GM13976 (cell line): Measurements from ENCODE around the gene SLC38A10.

ENCODE experiments used
- DNase-seq: peaks from one replicate; pipeline ENCODE4 v3.0.0; 2012; ENCODE audit warnings: low spot score
- in situ Hi-C: fragments of 300-500 bp; cut with MboI; formaldehyde crosslinking; loops from one replicate; pipeline ENCODE4 v1.12.0; 2022; ENCODE audit warnings: low sequenced_read_pairs, mixed read lengths, inconsistent platforms; ENCODE audit not compliant: unreplicated experiment
- TF ChIP-seq, protein P1 (sequence below): IDR thresholded peaks from 2 replicates; pipeline ENCODE4 v1.5.1; 2012; ENCODE audit warnings: borderline replicate concordance, mild to moderate bottlenecking; ENCODE audit not compliant: insufficient read depth; ENCODE audit errors: extremely low read depth, missing control alignments, control extremely low read depth

The SLC38A10 gene

DNA sequence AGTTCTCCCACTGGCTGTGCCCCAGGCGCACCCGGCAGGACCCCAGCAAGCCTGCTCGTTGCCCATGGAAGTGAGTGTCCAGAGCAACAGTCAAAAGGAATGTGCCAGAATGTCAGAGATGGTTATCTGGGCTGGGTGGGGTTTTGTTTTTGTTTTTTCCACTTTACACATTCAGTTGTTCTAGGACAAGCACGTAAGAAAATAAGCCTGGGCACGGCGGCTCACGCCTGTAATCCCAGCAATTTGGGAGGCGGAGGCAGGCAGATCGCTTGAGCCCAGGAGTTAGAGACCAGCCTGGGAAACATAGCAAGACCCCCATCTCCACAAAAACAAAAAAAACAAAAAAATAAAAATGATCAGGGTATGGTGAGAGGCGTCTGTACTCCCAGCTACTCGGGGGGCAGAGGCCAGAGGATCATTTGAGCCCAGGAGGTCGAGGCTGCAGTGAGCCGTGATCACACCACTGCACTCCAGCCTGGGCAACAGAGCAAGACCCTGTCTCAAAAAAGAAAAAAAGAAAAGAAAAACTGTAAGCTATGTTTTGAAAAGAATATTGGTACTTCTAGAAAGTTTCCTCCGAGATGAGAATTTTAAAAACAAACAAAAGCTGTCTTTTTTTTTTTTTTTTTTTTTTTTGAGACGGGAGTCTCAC is 47.6 kb downstream of the SLC38A10 start:
- in situ Hi-C loops, result no loop called here
- TF ChIP-seq, protein P1, sequence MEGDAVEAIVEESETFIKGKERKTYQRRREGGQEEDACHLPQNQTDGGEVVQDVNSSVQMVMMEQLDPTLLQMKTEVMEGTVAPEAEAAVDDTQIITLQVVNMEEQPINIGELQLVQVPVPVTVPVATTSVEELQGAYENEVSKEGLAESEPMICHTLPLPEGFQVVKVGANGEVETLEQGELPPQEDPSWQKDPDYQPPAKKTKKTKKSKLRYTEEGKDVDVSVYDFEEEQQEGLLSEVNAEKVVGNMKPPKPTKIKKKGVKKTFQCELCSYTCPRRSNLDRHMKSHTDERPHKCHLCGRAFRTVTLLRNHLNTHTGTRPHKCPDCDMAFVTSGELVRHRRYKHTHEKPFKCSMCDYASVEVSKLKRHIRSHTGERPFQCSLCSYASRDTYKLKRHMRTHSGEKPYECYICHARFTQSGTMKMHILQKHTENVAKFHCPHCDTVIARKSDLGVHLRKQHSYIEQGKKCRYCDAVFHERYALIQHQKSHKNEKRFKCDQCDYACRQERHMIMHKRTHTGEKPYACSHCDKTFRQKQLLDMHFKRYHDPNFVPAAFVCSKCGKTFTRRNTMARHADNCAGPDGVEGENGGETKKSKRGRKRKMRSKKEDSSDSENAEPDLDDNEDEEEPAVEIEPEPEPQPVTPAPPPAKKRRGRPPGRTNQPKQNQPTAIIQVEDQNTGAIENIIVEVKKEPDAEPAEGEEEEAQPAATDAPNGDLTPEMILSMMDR, result no peak
- no peak for DNase-seq

DNA sequence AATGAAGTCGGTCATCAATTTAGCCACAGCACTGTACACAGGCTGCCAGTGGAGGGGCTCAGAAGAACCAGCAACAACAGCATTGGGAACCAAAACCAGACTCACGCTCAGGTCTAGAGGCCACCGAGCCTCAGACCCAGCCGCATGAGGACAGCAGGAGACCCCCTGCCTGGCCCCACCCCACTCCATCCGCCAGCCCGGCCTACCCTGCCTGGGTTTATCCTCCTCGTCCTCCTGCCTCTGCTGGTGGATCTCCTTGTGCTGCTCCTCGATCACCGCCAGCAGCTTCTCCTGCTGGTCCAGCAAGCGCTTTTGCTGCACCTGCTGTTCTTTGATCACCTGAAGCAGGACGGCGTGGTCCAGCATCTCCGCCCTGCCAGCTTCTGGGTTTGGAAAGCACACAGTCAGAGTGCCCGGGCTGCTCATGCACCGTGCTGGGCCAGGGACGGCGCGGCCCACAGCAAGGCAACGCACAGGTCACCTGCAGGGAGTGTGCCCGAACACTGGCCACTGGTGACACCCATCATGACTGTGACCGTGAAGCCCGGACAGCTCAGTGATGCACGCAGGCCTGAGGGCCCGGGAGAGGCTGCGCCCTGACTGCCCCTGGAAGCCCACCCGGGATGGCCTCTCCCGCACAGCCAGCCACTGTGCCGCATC is 48.3 kb downstream of the SLC38A10 start:
- no peak for DNase-seq
- in situ Hi-C loops, result no loop called here
- TF ChIP-seq, protein P1, result no peak

DNA sequence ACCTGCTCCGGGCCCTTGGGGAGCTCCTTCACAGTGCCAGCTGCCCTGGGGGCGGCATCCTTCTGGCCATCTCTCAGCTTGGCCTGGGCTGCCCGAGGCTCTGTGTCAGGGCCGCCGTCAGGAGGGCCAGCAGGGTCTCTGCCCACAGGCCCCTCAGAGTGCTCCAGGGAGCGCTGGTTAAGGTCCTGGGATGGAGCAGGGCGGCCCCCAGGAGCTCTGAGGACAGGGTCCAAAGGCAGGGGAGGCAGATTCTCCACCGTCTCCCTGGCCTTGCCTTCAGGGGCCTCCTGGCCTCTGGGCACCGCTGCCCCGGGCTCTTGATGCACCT is 48.8 kb downstream of the SLC38A10 start:
- TF ChIP-seq, protein P1, result no peak
- in situ Hi-C loops, result no loop called here
- no peak for DNase-seq

DNA sequence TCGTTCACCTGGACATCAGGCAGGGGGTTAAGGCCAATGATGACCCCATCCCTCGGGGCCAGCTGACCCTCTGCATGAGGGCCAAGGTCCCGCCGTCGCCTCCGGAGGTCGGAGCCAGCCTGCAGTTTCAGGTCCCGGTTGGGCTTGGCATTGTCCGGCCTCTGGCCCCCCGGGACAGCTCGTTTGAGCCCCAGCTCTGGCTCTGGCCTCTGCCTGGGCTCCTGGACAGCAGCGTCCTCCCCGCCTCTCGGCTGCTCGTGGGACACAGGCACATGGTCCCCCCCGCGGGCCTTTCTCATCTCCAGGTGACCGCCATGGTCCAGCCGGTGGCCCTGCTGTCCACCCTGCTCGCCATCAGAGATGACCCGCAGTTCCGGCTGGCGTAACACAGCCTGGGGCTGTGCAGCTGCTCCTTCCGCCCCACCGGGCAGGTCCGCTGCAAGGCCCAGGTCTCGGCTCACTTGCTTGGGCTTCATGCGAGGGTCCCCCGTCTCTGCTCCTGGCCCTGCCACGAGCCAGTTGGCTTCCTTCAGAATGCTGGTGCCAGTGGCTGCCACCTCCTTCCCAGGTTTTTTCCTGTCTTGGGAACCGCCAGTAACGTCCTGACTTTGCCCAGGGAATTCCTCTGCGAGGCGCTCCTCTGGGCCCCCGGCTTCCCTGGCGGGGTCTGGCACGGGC is 49.3 kb downstream of the SLC38A10 start:
- in situ Hi-C loops, result no loop called here
- no peak for DNase-seq
- TF ChIP-seq, protein P1, result no peak

DNA sequence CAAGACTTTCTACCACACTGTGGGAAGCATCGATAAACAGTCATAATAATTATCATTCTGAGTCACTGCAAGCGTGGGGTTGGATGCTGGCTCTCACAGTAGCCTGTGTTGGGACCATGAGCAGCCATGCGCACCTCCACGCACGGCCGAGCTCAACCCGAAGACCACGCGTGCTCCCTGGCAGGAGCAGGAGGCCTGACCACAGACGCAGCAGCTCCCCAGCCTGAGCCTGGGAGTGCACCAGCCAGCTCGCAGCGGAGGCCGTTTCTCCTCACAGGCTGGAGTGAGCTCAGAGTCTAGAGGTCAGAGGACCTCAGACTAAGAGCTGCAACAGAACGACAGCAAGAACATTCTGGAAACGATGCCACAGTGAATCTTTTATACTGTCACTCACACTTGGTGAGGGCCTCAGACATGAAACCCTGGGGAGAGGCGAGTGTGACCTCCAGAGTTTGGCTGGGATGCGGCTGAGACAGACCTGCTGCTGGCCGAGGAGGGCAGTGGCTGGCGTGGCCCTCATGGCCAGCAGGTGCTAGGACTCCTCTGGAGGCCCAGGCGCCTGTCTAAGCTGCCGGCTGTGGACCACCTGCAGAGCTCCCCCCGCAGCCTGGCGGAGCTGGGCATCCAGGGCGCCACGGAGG is 50.0 kb downstream of the SLC38A10 start:
- in situ Hi-C loops, result no loop called here
- DNase-seq, result peak; percentile 72
- TF ChIP-seq, protein P1, result no peak

DNA sequence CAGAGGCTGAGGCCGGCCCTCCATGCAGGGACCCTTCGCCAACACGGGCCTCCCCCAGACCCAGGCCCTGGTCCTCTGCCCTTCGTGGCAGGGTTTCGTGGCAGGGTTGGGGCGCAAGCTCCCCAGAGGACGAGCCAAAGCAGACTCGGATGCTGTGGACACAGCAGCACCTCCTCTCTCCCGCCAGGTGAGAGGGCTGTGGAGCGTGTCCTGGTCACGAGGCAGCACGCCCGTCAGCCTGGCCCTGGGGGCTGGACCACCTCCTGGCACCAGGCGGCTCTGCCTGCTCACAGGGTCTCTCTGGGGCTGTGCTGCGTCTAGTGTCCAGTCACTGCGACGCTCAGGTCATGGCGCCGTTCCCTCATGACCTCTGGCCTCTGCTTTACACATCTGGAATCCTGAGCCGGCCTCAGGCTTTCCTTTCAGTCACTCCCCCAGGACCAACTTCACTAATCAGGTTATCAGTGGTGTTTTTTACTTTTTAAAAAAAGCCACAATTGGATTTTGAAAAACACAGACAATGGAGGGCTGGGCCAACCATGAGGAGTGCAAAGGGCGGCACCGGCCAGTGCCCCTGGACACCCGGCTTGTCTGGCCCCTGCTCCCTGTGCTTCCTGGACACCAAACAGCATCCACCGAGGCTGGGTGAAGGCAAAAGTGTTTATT is 50.6 kb downstream of the SLC38A10 start:
- DNase-seq, result no peak
- TF ChIP-seq, protein P1, result no peak
- in situ Hi-C loops, result no loop called here
